Activated CD8-positive, alpha-beta T cell treated with anti-CD3 and anti-CD28 coated beads for 36 hours (primary cell): Measurements from ENCODE around the gene MAP3K5. TPM values are rescaled to one million over a fixed set of nuclear protein-coding genes. Genes with fewer than 3 reads are reported as not detected.

ENCODE experiments used
- ATAC-seq: fragments of 200-7000 bp; cut with Tn5 transposase; one replicate; pipeline ENCODE4 v1.10.0; 2021; ENCODE audit warnings: mild to moderate bottlenecking, moderate library complexity
- CTCF ChIA-PET: fragments of 350-600 bp; sonication (Branson Sonifier 250); formaldehyde crosslinking; loops from one replicate; lab custom pipeline; 2021; ENCODE audit warnings: antibody characterized with exemption; lab: Charles Lee
- POLR2A ChIA-PET: fragments of 350-600 bp; sonication (Branson Sonifier 250); formaldehyde crosslinking; loops from one replicate; lab custom pipeline; 2021; ENCODE audit warnings: antibody characterized with exemption; lab: Charles Lee
- DNase-seq: peaks from one replicate; pipeline ENCODE4 v3.0.0-alpha.2; 2020
- H3K27ac Mint-ChIP-seq: one replicate; pipeline ENCODE4 v1.8.0; 2021; ENCODE audit warnings: mild to moderate bottlenecking, mixed read lengths
- H3K27me3 Mint-ChIP-seq: one replicate; pipeline ENCODE4 v1.8.0; 2021; ENCODE audit warnings: mixed read lengths
- H3K36me3 Mint-ChIP-seq: one replicate; pipeline ENCODE4 v1.8.0; 2021; ENCODE audit warnings: low read depth, mixed read lengths
- H3K4me1 Mint-ChIP-seq: one replicate; pipeline ENCODE4 v1.8.0; 2021; ENCODE audit warnings: low read depth, mixed read lengths
- H3K4me3 Mint-ChIP-seq: one replicate; pipeline ENCODE4 v1.8.0; 2021; ENCODE audit warnings: mild to moderate bottlenecking, moderate library complexity, mixed read lengths
- H3K9me3 Mint-ChIP-seq: one replicate; pipeline ENCODE4 v1.8.0; 2021; ENCODE audit warnings: mixed read lengths
- intact Hi-C: fragments of 100-400 bp; cut with micrococcal nuclease; formaldehyde crosslinking; loops from one replicate; pipeline ENCODE4 v1.10.0; 2022
- total RNA-seq, 2 experiments: library from RNA; stranded (reverse); gene quantifications; one replicate each; pipeline ENCODE4 v1.2.3, GENCODE V29; 2021
- TF ChIP-seq, protein P1 (sequence below): fragments of 200-600 bp; IDR thresholded peaks from one replicate; pipeline ENCODE4 v1.8.0; 2022; ENCODE audit warnings: antibody characterized with exemption, mild to moderate bottlenecking

Gene MAP3K5
- total RNA-seq, 2 experiments from 2014 or later, result 4.4 to 4.6 TPM

DNA sequence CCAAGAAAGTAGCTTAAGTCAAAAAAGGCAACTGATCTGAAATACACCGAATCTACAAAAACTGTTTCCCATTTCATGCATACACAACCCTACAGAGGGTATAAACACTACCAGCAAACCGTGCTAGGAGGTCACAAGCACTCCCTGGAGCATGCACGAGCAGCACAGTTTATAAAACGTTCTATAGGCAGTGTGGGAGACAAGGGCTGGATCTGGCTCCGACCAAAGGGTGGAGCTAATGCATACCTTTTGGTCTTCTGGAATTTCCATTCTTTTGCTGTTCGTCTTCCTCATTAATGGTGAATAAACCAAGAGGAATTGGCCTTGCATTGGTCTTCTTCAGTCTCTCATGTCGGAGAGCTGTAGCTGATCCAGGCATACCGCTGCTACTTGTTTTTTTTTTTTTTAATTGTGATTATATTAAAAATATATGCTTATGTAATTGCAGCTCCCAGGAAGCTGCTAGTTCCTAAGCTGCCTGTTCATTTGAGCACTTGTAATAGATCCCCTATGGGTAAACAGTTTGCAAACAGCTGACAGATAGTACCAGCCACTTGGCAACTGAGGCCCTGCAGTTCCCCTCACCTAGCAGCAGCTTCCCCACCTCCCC, 266.6 kb downstream of the MAP3K5 start:
- CTCF ChIA-PET, result interaction anchor here (1.0 to 1.4 kb wide), 5 partner anchors 19 to 299 kb away, joined by 3 to 7 read pairs (median 3); partner anchors contain the start of gene MAP7
- H3K27me3 Mint-ChIP-seq, result peaks cover 15% of the 10 kb centered on the region
- H3K9me3 Mint-ChIP-seq, result no peaks in the 10 kb centered on the region
- H3K36me3 Mint-ChIP-seq, result no peaks in the 10 kb centered on the region
- TF ChIP-seq, protein P1, sequence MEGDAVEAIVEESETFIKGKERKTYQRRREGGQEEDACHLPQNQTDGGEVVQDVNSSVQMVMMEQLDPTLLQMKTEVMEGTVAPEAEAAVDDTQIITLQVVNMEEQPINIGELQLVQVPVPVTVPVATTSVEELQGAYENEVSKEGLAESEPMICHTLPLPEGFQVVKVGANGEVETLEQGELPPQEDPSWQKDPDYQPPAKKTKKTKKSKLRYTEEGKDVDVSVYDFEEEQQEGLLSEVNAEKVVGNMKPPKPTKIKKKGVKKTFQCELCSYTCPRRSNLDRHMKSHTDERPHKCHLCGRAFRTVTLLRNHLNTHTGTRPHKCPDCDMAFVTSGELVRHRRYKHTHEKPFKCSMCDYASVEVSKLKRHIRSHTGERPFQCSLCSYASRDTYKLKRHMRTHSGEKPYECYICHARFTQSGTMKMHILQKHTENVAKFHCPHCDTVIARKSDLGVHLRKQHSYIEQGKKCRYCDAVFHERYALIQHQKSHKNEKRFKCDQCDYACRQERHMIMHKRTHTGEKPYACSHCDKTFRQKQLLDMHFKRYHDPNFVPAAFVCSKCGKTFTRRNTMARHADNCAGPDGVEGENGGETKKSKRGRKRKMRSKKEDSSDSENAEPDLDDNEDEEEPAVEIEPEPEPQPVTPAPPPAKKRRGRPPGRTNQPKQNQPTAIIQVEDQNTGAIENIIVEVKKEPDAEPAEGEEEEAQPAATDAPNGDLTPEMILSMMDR, result no peak
- no peak overlapping the region for H3K27ac Mint-ChIP-seq
- POLR2A ChIA-PET, result interaction anchor here (0.8 kb wide), 1 partner anchor 30 kb away, joined by 3 read pairs; no protein-coding TSS in a partner anchor
- intact Hi-C loops, result no loop called here
- ATAC-seq (no peak), DNase-seq (no peak)
- H3K4me3 Mint-ChIP-seq, result peak overlapping the region; percentile 13
- H3K4me1 Mint-ChIP-seq, result peaks cover 19% of the 10 kb centered on the region

GRCh38 chr6:136524936-136525413, 267.3 kb downstream of the MAP3K5 start:
- H3K36me3 Mint-ChIP-seq, result no peaks in the 10 kb centered on the region
- intact Hi-C loops, result no loop called here
- TF ChIP-seq, protein P1, result no peak
- H3K9me3 Mint-ChIP-seq, result no peaks in the 10 kb centered on the region
- H3K4me3 Mint-ChIP-seq, result no peak overlapping the region
- H3K27ac Mint-ChIP-seq, result peak overlapping the region; percentile 17
- POLR2A ChIA-PET, result no interaction called here
- H3K27me3 Mint-ChIP-seq, result peaks cover 15% of the 10 kb centered on the region
- peak; percentile 40 for ATAC-seq
- no peak for DNase-seq
- peaks cover 19% of the 10 kb centered on the region for H3K4me1 Mint-ChIP-seq
- CTCF ChIA-PET, result interaction anchor here (1.3 to 1.4 kb wide), 2 partner anchors 29 to 299 kb away, joined by 3 read pairs; no protein-coding TSS in a partner anchor

DNA sequence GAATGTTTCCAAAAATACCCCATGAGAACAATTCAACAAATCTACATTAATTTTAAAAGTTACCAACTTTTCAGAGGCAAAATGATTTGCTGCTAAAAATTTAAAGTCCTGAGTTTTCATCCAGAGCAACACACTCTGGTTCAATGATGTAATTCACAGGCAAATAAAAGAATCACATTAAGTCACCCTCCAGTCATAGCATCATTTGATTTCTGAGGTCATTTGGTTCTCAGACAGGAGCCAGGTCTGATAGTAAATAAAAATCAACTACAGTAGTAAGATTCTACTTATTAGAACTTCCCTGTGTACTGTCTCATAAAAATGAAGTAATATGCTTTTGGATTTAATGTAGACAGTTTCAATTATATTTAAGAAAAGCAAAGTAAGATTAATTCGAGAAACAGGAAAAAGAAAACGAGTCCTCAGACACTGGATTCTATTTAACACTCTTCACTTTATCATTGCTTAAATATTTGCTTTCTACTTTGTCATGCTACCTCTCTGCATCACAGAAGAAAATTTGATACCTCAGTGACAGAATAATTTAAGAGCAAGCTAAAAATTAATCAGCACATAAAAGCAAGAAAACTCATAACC, 267.8 kb downstream of the MAP3K5 start:
- POLR2A ChIA-PET, result no interaction called here
- H3K4me1 Mint-ChIP-seq, result peaks cover 19% of the 10 kb centered on the region
- H3K9me3 Mint-ChIP-seq, result no peaks in the 10 kb centered on the region
- TF ChIP-seq, protein P1, result no peak
- CTCF ChIA-PET, result interaction anchor here (1.3 kb wide), 1 partner anchor 298 kb away, joined by 3 read pairs; no protein-coding TSS in a partner anchor
- intact Hi-C loops, result no loop called here
- no peak overlapping the region for H3K27ac Mint-ChIP-seq
- no peak overlapping the region for H3K4me3 Mint-ChIP-seq
- no peaks in the 10 kb centered on the region for H3K36me3 Mint-ChIP-seq
- ATAC-seq, result no peak
- no peak for DNase-seq
- peaks cover 15% of the 10 kb centered on the region for H3K27me3 Mint-ChIP-seq

DNA sequence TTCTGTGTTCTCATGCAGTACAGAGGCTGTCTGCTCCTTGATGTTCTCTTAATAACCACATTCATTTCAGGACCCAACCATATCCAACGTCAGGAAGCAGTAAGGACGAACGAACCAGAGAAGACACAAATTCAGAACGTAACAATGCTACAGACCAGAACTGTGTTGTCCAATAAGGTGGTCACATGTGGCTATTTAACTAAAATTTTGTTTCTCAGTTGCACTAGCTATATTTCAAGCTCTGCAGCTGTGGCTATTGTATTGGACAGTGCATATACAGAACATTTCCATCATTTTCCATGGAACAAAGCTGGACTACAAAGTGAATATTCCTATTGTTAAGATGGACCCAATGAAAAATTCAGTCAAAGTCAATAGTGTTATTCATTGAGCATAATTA, 269.1 kb downstream of the MAP3K5 start:
- H3K27me3 Mint-ChIP-seq, result peaks cover 15% of the 10 kb centered on the region
- no peaks in the 10 kb centered on the region for H3K36me3 Mint-ChIP-seq
- TF ChIP-seq, protein P1, result no peak
- ChIA-PET POLR2A (no interaction called here), CTCF (interaction anchor here (1.0 kb wide), 1 partner anchor 18 kb away, joined by 3 read pairs; no protein-coding TSS in a partner anchor)
- no peak overlapping the region for H3K27ac Mint-ChIP-seq
- DNase-seq, result no peak
- intact Hi-C loops, result no loop called here
- peaks cover 19% of the 10 kb centered on the region for H3K4me1 Mint-ChIP-seq
- H3K9me3 Mint-ChIP-seq, result no peaks in the 10 kb centered on the region
- no peak for ATAC-seq
- H3K4me3 Mint-ChIP-seq, result no peak overlapping the region

GRCh38 chr6:136522636-136523035, 269.6 kb downstream of the MAP3K5 start:
- no peak for ATAC-seq
- peaks cover 15% of the 10 kb centered on the region for H3K27me3 Mint-ChIP-seq
- no peaks in the 10 kb centered on the region for H3K36me3 Mint-ChIP-seq
- no peak overlapping the region for H3K27ac Mint-ChIP-seq
- CTCF ChIA-PET, result interaction anchor here (1.0 kb wide), 1 partner anchor 19 kb away, joined by 3 read pairs; no protein-coding TSS in a partner anchor
- H3K4me1 Mint-ChIP-seq, result peaks cover 19% of the 10 kb centered on the region
- intact Hi-C loops, result no loop called here
- no peak for DNase-seq
- TF ChIP-seq, protein P1, result no peak
- no peak overlapping the region for H3K4me3 Mint-ChIP-seq
- POLR2A ChIA-PET, result no interaction called here
- no peaks in the 10 kb centered on the region for H3K9me3 Mint-ChIP-seq
